Measurements from ENCODE around the gene HLX. TPM values are rescaled to one million over a fixed set of nuclear protein-coding genes. Genes with fewer than 3 reads are reported as not detected.

Gene HLX
- total RNA-seq, 4 donors from 2014 or later = 16.5 to 29.2 (median 23.0) TPM

- Histone ChIP-seq H3K4me3 (no peak overlapping the region), H3K9me3 (no peaks in the 10 kb centered on the region), H3K27me3 (no peaks in the 10 kb centered on the region), H3K27ac (no peak overlapping the region), H3K4me1 (no peaks in the 10 kb centered on the region), H3K36me3 (no peaks in the 10 kb centered on the region)
- DNase-seq (ENCODE audit: low spot score in 2 of 2) = no peak
- TF ChIP-seq POLR2A (IDR thresholded peaks at IDR 0.05) = no peak
- TF ChIP-seq CTCF (IDR thresholded peaks at IDR 0.05) = no peak
- WGBS, 2 donors = 80 to 85% methylated on average over 3 of the region's 3 CpGs
These were observed 25.6 kb downstream of the HLX start for GRCh38 chr1:220904876-220905275.

GRCh38 chr1:220905650-220906560 lies 26.7 kb downstream of the HLX start:
- H3K27ac ChIP-seq = no peak overlapping the region
- H3K4me3 ChIP-seq = no peak overlapping the region
- no peaks in the 10 kb centered on the region for H3K27me3 ChIP-seq
- H3K4me1 ChIP-seq = no peaks in the 10 kb centered on the region
- H3K9me3 ChIP-seq = no peaks in the 10 kb centered on the region
- 72 to 74% methylated on average over 5 of the region's 5 CpGs for whole genome bisulfite sequencing, 2 donors
- no peaks in the 10 kb centered on the region for H3K36me3 ChIP-seq
- TF ChIP-seq EP300 (IDR thresholded peaks at IDR 0.05) (no peak), POLR2A (IDR thresholded peaks at IDR 0.05) (no peak), CTCF (IDR thresholded peaks at IDR 0.05) (no peak)
- DNase-seq (ENCODE audit: low spot score in 2 of 2) = no peak

GRCh38 chr1:220906561-220907334 lies 27.5 kb downstream of the HLX start:
- no peak overlapping the region for H3K27ac ChIP-seq
- WGBS, 2 donors = 55 to 77% methylated on average over 2 of the region's 2 CpGs
- no peak for TF ChIP-seq CTCF (IDR thresholded peaks at IDR 0.05)
- no peak for TF ChIP-seq POLR2A (IDR thresholded peaks at IDR 0.05)
- H3K27me3 ChIP-seq = no peaks in the 10 kb centered on the region
- no peak for DNase-seq (ENCODE audit: low spot score in 2 of 2)
- no peaks in the 10 kb centered on the region for H3K9me3 ChIP-seq
- H3K4me1 ChIP-seq = no peaks in the 10 kb centered on the region
- H3K4me3 ChIP-seq = no peak overlapping the region
- H3K36me3 ChIP-seq = no peaks in the 10 kb centered on the region

DNA sequence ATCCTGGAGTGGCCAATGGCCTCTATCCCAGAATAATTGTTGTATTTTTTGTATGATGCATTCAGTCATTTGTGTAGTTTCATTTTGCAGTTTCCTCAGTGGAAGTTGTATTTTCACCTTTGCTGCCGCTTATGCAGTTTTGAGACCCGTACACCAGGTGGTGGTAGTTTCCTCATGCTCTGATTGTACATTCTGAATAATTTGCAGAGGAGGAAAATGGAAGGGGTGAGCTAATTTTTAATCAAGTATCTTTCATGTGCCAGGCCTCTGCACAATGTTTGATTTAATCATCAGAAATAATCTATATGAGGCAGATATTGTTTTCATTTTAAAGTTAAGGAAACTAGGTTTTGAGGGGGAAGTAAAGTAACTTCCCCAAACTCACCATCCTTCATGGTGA lies 29.5 kb downstream of the HLX start:
- Histone ChIP-seq H3K36me3 (no peaks in the 10 kb centered on the region), H3K9me3 (no peaks in the 10 kb centered on the region), H3K4me3 (no peak overlapping the region), H3K27me3 (peaks cover 0 to 6% of the 10 kb centered on the region in 2 donors), H3K4me1 (no peaks in the 10 kb centered on the region), H3K27ac (no peak overlapping the region)
- WGBS, 2 donors = 46 to 68% methylated on average over 2 of the region's 2 CpGs
- DNase-seq (ENCODE audit: low spot score in 2 of 2) = no peak
- TF ChIP-seq POLR2A (IDR thresholded peaks at IDR 0.05) (no peak), CTCF (IDR thresholded peaks at IDR 0.05) (peak in 3 of 5 experiments; percentile 26 to 47 (median 36)), EP300 (IDR thresholded peaks at IDR 0.05) (no peak)

DNA sequence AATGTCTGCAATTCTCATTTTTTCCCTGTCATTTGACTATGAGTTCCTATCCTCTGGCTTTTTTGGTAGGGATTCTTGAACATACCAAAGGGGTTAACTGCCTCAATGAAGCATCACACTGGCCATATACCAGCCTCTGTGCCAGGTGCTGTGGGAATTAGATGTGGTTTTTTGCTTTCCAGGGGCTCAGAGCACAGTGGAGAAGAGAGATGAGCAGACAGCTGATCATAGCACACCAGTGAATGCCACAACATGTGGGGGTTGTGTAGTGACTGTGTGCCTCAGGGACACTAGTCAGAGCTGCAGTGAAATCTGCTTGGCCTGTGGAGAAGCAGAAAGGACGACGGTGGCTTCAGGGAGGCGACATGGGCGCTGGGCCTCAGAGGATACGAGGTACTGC lies 30.8 kb downstream of the HLX start:
- TF ChIP-seq CTCF (IDR thresholded peaks at IDR 0.05) (no peak), EP300 (IDR thresholded peaks at IDR 0.05) (no peak), POLR2A (IDR thresholded peaks at IDR 0.05) (no peak)
- 92 to 98% methylated on average over 5 of the region's 5 CpGs for WGBS, 2 donors
- H3K36me3 ChIP-seq = no peaks in the 10 kb centered on the region
- no peak for DNase-seq (ENCODE audit: low spot score in 2 of 2)
- H3K27ac ChIP-seq = no peak overlapping the region
- peaks cover 0 to 6% of the 10 kb centered on the region in 2 donors for H3K27me3 ChIP-seq
- no peak overlapping the region for H3K4me3 ChIP-seq
- H3K9me3 ChIP-seq = no peaks in the 10 kb centered on the region
- peaks cover 0 to 7% (median 0%) of the 10 kb centered on the region in 4 donors for H3K4me1 ChIP-seq

Measured in tibial nerve (tissue), 4 donors.